ENCODE measurements around the gene EPN1.

- no peak for TF ChIP-seq CTCF (IDR thresholded peaks at IDR 0.05; ENCODE audit: insufficient read depth, low read depth, low read length)
- TF ChIP-seq EZH2 (IDR thresholded peaks at IDR 0.05; ENCODE audit: insufficient read depth, low read length) = no peak
These were observed 23.8 kb upstream of the EPN1 start for GRCh38 chr19:55651236-55651635.

All from astrocyte (in vitro differentiated cells and primary cell).